GM12891 (cell line): ENCODE measurements around the gene CARM1.
A peak's percentile ranks its signal among the peaks of the same experiment; 100 is the strongest.
"Not testable (repeated sequence)": the region's sequence is repeated elsewhere in the genome, so short reads cannot be mapped to it uniquely, and the experiment has no call there.

Source experiments
- DNase-seq: peaks from one replicate; pipeline ENCODE4 v3.0.0; 2011; ENCODE audit warnings: low spot score; ENCODE audit not compliant: insufficient read length
- FAIRE-seq: peaks from 2 replicates; lab custom pipeline; 2011; peaks lifted over from hg19 to GRCh38; lab: Jason Lieb, UNC
- PAX5 ChIP-seq: IDR thresholded peaks from 2 replicates; pipeline ENCODE4 v1.6.1; 2011; ENCODE audit warnings: low read length, moderate library complexity, mild to moderate bottlenecking; ENCODE audit not compliant: insufficient read depth, severe bottlenecking
- POLR2A ChIP-seq: IDR thresholded peaks from 2 replicates; pipeline ENCODE4 v1.6.1; 2011; ENCODE audit warnings: low read depth, low read length, control low read depth
- POLR2AphosphoS5 ChIP-seq: IDR thresholded peaks from 2 replicates; pipeline ENCODE4 v1.6.1; 2011; ENCODE audit warnings: low read depth, low read length, control low read depth
- POU2F2 ChIP-seq: IDR thresholded peaks from 2 replicates; pipeline ENCODE4 v1.6.1; 2011; ENCODE audit warnings: low read depth, mild to moderate bottlenecking, control low read depth, low read length, moderate library complexity
- SPI1 ChIP-seq: IDR thresholded peaks from 2 replicates; pipeline ENCODE4 v1.6.1; 2011; ENCODE audit warnings: low read depth, low read length, control low read depth
- TAF1 ChIP-seq: IDR thresholded peaks from 2 replicates; pipeline ENCODE4 v1.6.1; 2011; ENCODE audit warnings: low read depth, low read length, control low read depth

Gene CARM1

DNA sequence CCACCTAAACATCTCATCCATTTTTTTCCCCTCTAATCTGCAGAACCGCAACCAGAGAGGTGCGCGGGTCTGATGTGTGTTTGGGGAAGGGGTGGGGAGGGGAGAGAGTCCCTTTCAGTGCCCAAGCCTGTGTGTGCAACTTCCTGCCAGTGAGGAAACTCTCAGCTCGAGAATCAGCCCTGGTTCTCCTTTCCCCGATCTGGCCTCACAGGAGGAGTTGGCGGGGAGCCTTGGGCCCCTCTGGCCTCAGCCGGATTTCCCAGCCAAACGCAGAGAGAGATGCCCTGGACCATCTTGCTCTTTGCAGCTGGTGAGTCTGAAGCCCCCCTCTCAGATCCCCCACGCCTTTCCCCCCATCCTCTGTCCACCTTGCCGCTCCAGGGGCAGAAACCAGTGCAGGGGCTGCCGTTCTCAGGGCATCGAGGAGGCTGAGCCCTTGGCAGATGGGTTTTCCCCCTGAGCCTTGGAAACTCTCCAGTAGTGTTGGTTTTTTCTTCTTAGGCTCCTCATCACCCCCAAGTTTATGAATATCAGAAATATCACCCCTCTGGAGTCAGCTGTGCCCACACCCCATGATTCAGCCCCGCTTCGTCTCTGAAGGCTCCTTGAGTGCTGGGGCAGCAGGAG, 23.0 kb upstream of the CARM1 start, which contains the start of gene C19orf38:
C19orf38 (plus strand) TSS at position 186 of the 627 bp plus-strand sequence; CDS start at position 280, 94 bp downstream.
- TF ChIP-seq POLR2A (no peak), PAX5 (no peak), POU2F2 (no peak)
- FAIRE-seq (peak; percentile 5), DNase-seq (no peak)

DNA sequence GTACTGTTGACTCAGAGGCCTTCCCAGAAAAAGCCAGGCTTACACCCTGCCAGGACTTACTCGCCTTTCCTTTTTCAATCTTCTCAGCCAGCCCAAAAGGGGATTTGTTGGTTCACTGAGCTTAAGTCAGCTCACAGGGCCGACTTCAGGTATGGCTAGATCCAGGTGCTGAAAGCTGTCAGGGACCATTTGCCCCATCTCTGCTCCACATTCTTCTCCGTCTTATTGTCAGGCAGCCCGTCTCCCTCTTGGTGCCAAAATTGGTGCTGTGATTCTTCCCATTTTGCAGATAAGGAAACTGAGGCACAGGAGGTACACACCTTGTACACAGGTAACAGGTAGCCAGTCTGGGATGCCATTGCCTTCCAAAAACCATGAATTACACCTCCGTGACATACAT, 20.7 kb upstream of the CARM1 start:
- TF ChIP-seq TAF1, result no peak
- no peak for TF ChIP-seq PAX5
- TF ChIP-seq POLR2AphosphoS5, result no peak
- no peak for TF ChIP-seq POU2F2
- no peak for TF ChIP-seq SPI1
- no peak for TF ChIP-seq POLR2A
- FAIRE-seq (no peak), DNase-seq (no peak)

DNA sequence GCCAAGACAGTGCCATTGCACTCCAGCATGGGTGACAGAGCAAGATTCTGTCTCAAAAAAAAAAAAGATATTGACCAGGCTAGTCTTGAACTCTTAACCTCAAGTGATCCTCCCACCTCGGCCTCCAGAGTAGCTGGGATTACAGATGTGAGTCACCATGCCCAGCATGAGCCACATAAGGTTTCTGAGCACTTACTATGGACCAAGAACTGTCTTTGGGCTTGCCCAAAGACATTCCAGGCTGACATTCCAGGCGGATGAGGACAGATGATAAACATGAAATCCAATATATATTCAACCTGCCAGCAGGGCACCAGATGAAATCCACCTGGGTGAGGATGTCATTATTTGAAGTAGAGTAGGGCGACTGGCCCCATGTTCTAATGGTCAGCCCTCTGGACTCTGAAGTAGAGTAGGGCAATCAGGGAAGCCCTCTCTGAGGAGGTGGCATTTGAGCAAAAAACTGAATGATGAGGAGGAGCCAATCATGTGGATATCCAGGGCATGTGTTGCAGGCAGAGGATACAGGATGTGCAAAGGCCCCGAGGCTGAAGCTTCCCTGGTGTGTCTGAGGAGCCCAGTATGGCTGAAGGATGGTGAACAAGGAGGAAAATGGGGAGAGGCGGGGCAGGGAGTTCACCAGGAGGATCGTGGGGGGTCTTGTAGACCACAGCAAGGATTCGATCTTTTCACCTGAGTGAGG, 19.1 kb upstream of the CARM1 start:
- no peak for DNase-seq
- FAIRE-seq, result no peak
- no peak for TF ChIP-seq SPI1
- TF ChIP-seq TAF1, result no peak
- no peak for TF ChIP-seq POLR2A
- TF ChIP-seq POU2F2, result no peak
- no peak for TF ChIP-seq POLR2AphosphoS5
- no peak for TF ChIP-seq PAX5

GRCh38 chr19:10852941-10853340, 18.4 kb upstream of the CARM1 start:
- FAIRE-seq (no peak), DNase-seq (no peak)
- TF ChIP-seq TAF1, result no peak
- no peak for TF ChIP-seq POLR2AphosphoS5
- TF ChIP-seq POLR2A, result no peak
- TF ChIP-seq PAX5, result no peak
- TF ChIP-seq SPI1, result no peak
- TF ChIP-seq POU2F2, result no peak

DNA sequence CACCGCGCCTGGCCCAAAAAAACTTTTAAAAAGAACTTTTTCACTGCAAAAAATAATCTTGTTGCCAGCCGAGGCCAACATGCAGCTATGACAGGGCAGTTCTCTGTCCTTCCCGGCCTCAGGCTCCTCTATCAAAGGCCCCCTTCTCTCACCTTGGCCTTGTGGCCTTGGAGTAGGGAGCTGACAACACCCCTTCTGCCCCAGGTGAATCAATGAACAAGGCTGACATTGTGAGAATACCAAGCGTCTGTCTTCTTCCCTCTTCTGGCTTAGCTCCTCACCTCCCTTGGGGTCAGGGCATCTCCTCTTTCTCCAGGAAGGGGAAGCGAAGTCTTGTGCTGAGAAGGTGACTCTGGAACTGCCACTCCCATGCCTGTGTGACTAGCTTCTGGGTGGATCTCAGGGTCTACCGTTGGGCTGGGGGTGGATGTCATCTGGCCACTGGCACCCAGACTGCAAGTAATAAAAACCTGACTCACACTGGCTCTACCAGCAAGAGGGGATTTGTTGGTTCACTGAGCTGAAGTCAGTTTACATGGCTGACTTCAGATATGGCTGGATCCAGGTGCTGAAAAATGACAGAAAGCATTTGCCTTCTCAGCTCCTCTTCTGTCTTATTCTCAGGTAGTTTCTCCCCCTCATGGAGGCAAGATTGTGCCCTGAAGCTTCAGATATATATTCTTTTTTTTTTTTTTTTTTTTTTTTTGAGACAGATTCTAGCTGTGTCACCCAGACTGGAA, 16.8 kb upstream of the CARM1 start:
- DNase-seq (no peak), FAIRE-seq (no peak)
- no peak for TF ChIP-seq POLR2AphosphoS5
- TF ChIP-seq PAX5, result no peak
- TF ChIP-seq POLR2A, result no peak
- TF ChIP-seq POU2F2, result no peak
- TF ChIP-seq TAF1, result no peak

DNA sequence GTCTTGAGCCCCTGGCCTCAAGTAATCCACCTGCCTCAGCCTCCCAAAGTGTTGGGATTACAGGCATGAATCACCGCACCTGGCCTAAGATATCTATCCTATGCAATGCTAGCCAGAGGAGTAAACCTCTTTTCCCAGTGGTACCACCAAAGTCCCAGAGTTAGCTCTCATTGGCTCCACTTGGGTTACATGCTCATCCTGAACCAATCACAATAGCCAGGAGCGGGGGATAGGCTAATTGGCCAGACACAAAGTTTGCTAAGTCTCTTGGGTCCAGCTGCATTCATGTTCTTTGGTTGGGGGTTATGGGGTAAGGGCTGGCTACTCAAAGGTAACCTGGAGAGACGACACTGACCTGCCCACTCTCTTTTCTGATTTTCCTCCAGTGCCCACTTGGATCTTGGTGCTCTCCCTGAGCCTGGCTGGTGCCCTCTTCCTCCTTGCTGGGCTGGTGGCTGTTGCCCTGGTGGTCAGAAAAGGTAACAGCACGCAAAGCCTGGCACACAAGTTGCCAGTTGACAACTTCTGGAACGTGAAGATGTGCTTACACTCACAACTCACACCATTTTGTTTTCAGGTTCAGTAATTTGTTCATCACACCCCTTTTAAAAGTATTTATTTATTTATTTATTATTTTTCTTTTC, 15.4 kb upstream of the CARM1 start:
- TF ChIP-seq POLR2A (no peak), TAF1 (no peak), PAX5 (no peak), SPI1 (no peak), POU2F2 (no peak), POLR2AphosphoS5 (no peak)
- DNase-seq (no peak), FAIRE-seq (no peak)

DNA sequence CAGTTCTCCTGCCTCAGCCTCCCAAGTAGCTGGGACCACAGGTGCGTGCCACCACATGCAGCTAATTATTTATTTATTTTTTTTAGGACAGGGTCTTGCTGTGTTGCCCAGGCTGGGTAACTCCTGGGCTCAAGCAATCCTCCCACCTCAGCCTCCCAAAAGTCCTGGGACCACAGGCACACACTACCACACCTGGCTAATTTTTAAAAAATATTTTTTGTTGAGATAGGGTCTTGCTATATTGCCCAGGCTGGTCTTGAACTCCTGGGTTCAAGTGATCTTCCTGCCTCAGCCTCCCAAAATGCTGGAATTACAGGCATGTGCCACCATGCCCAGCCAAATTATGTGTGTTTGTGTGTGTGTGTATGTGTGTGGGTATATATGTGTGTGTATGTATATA, 14.5 kb upstream of the CARM1 start:
- not testable (repeated sequence) for FAIRE-seq, DNase-seq

DNA sequence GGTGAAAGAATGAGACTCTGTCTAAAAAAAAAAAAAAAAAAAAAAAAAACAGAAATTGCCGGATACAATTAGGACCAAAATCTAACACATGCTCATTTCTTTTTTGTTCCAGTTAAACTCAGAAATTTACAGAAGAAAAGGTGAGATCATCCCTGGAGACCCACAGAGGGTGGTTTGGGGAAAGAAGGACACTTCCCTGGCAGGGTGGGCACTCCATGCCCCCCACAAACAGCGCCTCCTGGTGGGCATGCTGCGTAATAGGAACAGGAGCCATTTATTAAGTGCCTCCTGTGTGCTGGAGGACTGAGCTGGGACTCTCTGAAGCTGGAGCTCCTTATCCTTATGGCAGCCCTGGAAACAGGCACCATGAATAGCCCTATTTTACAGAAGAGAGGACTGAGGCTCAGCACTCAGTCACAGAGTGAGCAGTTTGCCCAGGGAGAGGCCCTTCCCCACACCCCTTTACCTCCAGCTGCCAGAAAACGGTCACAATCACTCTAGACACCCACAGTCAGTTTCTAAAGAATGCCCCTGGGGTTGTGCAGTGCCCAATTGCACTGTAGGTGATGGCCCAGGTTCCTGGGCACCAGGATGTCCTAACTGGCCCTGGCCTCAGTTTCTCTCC, 13.0 kb upstream of the CARM1 start:
- FAIRE-seq (no peak), DNase-seq (no peak)
- TF ChIP-seq PAX5, result no peak
- no peak for TF ChIP-seq POLR2AphosphoS5

DNA sequence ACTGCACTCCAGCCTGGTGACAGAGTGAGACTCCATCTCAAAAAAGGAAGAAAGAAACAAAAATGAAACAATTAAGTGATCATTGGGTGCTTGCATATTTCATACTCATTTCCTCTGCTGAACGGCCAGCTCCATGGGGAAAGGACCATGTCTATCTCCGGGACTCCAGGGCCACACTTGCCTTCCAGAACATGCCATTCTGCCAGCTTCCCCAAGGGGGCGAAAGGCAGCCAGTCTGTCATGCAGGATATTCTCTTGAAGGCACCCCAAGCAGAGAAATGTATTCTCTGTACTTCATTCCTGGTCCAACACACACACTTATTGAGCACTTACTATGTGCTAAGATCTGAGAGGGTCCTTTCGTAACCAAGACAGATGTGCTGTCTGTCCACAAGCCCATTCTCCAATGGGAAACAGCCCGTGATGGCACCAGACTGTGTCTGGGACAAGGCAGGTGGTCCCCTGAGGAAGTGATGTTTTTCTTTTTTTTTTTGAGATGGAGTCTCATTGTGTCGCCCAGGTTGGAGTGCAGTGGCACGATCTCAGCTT, 10.2 kb upstream of the CARM1 start:
- DNase-seq (no peak), FAIRE-seq (peak; percentile 5)
- TF ChIP-seq POU2F2, result no peak
- TF ChIP-seq POLR2A, result no peak
- no peak for TF ChIP-seq POLR2AphosphoS5
- no peak for TF ChIP-seq PAX5
- TF ChIP-seq TAF1, result no peak
- TF ChIP-seq SPI1, result no peak
